ENCODE results near the gene MMP17.

MMP17 gene

DNA sequence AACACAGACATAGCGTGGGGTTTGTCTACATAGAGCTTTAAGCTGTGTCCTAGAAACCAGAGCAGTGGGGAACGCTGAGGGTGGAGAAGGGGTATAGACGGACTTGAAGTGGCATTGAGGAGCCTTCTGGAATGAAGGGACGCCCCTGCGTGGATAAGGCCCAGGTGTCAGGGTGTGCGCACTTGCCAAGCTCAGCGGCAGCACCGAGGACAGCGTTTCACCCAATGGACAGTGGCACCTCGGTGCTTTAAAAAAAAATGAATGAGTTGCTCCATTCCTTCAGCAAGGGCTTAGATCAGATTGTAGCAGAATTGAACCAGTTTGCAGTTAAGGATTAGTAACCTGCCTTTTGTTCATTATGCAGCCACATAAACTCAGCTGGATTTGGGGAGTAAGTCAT is 33.6 kb upstream of the MMP17 start:
- Histone ChIP-seq H2AFZ (ENCODE audit: low read depth, low read length) (no peak overlapping the region), H3K36me3 (ENCODE audit: insufficient read depth, low read length) (peaks cover 71% of the 10 kb centered on the region), H3K4me3 (ENCODE audit: low read length) (no peak overlapping the region), H3K9me3 (ENCODE audit: low read length) (no peaks in the 10 kb centered on the region), H3K27me3 (ENCODE audit: insufficient read depth, low read length) (no peaks in the 10 kb centered on the region), H3K4me1 (ENCODE audit: insufficient read depth, low read length) (peaks cover 3% of the 10 kb centered on the region)

DNA sequence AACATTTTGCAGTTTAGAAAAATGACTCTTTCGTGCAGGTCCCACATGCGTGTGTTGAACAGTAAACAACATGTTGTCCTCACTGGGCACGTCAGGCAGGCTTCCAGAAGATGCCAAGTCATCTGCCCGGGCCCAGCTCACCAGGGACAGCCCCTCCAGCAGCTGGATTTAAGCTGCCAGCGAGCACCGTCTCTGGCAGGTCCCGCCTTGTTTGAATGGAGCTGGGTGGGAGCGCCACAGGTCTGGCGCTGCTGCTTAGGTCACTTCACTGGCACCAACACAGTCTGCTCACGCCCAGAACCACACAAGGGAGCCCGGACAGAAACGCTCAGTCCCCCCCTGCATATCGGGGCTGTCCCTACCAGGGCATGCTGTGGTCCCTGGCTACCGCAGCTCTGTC is 33.1 kb upstream of the MMP17 start:
- H3K9me3 ChIP-seq (ENCODE audit: low read length): no peaks in the 10 kb centered on the region
- H3K4me1 ChIP-seq (ENCODE audit: insufficient read depth, low read length): peaks cover 3% of the 10 kb centered on the region
- H3K36me3 ChIP-seq (ENCODE audit: insufficient read depth, low read length): peaks cover 71% of the 10 kb centered on the region
- no peaks in the 10 kb centered on the region for H3K27me3 ChIP-seq (ENCODE audit: insufficient read depth, low read length)
- no peak overlapping the region for H3K4me3 ChIP-seq (ENCODE audit: low read length)
- H2AFZ ChIP-seq (ENCODE audit: low read depth, low read length): no peak overlapping the region

DNA sequence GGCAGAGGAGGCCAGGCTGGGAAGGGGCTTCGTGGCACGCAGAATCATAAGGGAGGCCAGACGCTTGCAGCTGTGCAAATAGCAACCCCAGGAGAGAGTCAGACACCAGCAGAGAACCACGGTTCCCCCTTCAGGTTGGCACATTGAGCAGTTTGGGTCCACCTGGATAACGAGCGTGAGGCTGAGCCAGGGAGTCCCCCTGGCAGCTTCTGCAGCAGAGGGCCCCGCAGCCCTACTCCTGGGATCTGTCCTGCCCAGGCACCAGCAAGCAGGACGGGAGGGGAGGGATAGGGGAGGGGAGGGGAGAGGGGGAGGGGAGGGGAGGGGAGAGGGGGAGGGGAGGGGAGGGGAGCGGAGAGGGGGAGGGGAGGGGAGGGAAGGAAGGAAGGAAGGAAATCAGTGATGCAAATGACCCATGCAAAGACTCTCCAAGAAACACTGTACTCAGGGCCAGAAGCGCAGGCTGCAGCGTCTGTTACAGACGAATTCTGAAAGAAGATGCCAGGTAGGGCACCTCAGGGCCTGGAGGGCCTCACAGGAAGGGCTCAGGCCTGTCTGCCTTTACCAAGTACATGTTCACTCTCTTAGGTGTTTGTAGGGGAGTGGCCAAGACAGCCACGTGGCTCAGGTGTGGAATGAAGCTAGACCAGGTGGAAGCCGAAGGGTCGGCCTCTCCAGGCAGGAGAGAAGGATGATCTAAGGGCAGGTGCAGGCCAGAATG is 32.3 kb upstream of the MMP17 start:
- Histone ChIP-seq H3K4me1 (ENCODE audit: insufficient read depth, low read length) (peaks cover 3% of the 10 kb centered on the region), H3K36me3 (ENCODE audit: insufficient read depth, low read length) (peaks cover 71% of the 10 kb centered on the region), H3K27me3 (ENCODE audit: insufficient read depth, low read length) (no peaks in the 10 kb centered on the region), H2AFZ (ENCODE audit: low read depth, low read length) (no peak overlapping the region), H3K9me3 (ENCODE audit: low read length) (no peaks in the 10 kb centered on the region), H3K4me3 (ENCODE audit: low read length) (no peak overlapping the region)

DNA sequence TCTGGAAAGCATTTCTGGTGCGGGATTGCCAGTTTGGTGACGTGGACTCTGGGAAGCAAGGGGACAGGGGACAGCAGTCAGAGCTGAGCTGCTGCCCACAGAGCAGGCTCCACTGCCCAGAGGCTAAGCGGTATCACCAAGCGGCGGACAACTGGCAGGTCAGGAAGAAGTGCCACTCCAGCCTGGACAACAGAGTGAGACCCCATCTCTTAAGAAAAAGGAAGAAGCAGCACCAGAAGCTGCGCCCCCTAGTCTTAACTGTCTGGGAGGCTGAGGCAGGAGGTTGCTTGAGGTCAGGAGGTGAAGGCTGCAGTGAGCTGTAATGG is 31.8 kb upstream of the MMP17 start:
- H3K4me3 ChIP-seq (ENCODE audit: low read length): no peak overlapping the region
- no peaks in the 10 kb centered on the region for H3K9me3 ChIP-seq (ENCODE audit: low read length)
- no peaks in the 10 kb centered on the region for H3K27me3 ChIP-seq (ENCODE audit: insufficient read depth, low read length)
- H3K36me3 ChIP-seq (ENCODE audit: insufficient read depth, low read length): peaks cover 68% of the 10 kb centered on the region
- H2AFZ ChIP-seq (ENCODE audit: low read depth, low read length): no peak overlapping the region
- peaks cover 3% of the 10 kb centered on the region for H3K4me1 ChIP-seq (ENCODE audit: insufficient read depth, low read length)

DNA sequence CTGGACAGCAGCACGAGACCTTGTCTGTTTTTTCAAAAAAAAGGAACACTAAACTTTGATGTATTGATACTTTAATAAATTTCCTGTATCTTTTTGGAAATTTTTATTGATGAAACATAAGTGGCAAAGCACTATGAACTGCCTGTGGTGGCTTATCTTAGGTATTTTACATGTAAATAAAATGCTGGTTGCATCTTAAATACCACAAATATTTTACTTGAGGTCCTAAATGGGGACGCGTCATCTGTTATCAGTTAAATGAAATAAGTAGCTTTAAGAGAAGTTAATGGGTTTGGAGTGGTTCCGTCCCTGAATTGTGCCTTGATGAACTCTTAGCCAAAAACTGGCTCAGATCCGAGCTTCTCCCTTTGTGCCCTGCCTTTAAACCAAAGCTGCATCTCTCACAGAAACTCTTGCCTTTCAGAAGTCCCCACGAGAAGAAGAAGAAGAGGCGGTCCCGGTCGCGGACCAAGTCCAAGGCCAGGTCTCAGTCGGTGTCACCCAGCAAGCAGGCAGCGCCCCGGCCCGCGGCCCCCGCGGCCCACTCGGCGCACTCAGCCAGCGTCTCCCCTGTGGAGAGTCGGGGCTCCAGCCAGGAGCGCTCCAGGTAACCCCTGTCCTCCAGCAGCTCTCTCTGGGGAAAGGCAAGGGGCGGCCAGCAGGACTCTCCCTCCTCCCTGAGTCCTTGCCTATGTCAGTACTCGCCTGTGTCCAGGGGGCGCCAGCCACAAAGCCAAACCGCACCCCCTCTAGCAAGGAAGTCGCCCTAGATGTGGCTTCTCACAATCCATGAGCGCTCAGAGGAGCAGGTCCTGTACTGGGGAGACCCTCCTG is 31.2 kb upstream of the MMP17 start:
- H3K9me3 ChIP-seq (ENCODE audit: low read length): no peaks in the 10 kb centered on the region
- peaks cover 3% of the 10 kb centered on the region for H3K4me1 ChIP-seq (ENCODE audit: insufficient read depth, low read length)
- H3K27me3 ChIP-seq (ENCODE audit: insufficient read depth, low read length): no peaks in the 10 kb centered on the region
- peaks cover 66% of the 10 kb centered on the region for H3K36me3 ChIP-seq (ENCODE audit: insufficient read depth, low read length)
- no peak overlapping the region for H2AFZ ChIP-seq (ENCODE audit: low read depth, low read length)
- H3K4me3 ChIP-seq (ENCODE audit: low read length): no peak overlapping the region

DNA sequence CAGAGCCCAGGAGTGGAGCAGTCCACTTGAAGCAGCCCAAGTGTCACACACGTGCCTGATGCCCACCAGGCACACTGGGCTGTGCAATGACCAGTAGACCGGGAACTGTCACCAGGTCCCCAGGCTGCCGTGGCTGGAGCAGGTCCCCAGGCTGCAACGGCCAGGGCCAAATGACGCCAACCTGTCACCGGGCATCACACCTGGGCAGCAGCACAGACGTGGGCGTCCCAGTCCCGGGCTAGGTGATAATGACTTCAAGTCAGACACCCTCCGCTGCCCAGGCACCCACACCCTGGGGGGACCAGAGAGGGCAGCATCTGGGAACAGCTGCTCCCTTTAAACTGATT is 30.6 kb upstream of the MMP17 start:
- Histone ChIP-seq H3K4me1 (ENCODE audit: insufficient read depth, low read length) (peaks cover 3% of the 10 kb centered on the region), H3K4me3 (ENCODE audit: low read length) (no peak overlapping the region), H3K27me3 (ENCODE audit: insufficient read depth, low read length) (no peaks in the 10 kb centered on the region), H3K36me3 (ENCODE audit: insufficient read depth, low read length) (peaks cover 66% of the 10 kb centered on the region), H2AFZ (ENCODE audit: low read depth, low read length) (no peak overlapping the region), H3K9me3 (ENCODE audit: low read length) (no peaks in the 10 kb centered on the region)

DNA sequence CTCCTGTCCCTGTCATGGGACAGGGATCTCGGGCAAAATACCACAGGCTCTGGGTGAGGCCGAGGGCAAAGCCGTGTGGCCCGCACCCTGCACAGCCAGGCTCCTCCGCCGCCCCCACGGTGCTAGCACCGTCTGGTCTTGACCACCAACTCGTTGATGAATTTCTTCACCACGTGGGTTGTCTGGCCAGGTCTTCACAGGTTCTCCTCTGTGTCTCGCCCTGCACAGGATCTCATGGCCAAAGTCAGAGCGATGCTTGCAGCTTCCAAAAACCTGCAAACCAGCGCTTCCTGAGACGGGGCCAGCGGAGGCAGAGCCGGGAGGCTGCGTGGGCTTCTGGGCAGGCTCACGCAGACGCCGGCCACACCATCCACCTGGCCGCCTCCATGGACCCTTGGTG is 29.0 kb upstream of the MMP17 start:
- H2AFZ ChIP-seq (ENCODE audit: low read depth, low read length): no peak overlapping the region
- peaks cover 59% of the 10 kb centered on the region for H3K36me3 ChIP-seq (ENCODE audit: insufficient read depth, low read length)
- H3K27me3 ChIP-seq (ENCODE audit: insufficient read depth, low read length): no peaks in the 10 kb centered on the region
- peaks cover 8% of the 10 kb centered on the region for H3K4me1 ChIP-seq (ENCODE audit: insufficient read depth, low read length)
- H3K9me3 ChIP-seq (ENCODE audit: low read length): no peaks in the 10 kb centered on the region
- H3K4me3 ChIP-seq (ENCODE audit: low read length): no peak overlapping the region

DNA sequence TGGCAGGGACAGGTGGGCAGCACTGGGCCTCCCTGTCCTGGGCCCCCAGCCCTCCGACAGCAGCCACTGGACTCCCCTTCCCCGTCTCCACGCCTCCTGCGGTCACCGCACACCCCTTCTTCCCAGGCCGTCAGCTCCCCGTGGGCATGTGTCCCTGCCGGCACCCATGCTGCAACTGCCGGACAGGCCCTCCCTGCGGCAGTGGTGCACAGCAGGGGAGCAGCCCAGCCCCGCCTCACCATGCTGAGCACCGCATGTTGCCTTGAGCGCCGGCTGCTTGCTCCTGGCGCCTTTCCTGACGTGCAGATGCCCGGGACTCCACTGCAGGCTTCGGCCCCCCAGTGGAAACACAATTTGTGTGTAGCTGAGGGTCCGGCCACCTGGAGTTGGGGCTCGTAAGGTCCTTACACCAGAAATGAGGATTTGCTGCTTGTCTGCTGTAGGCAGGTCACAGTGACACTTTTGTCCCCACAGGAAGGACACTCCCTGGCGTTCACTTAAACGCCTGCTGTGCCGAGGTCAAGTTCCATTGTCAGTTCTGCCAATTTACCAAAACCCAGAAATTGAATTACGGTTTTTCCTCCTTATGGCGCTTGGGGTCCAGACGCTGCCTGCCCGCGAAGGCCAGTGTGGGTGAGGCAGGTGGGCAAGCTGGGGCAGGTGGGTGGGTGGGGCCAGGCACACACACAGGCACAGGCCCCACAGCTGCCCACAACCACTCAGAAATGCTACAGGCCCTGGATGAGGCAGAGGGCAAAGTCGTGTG is 28.2 kb upstream of the MMP17 start:
- Histone ChIP-seq H3K36me3 (ENCODE audit: insufficient read depth, low read length) (peaks cover 51% of the 10 kb centered on the region), H3K27me3 (ENCODE audit: insufficient read depth, low read length) (no peaks in the 10 kb centered on the region), H3K9me3 (ENCODE audit: low read length) (peaks cover under 1% of the 10 kb centered on the region), H2AFZ (ENCODE audit: low read depth, low read length) (no peak overlapping the region), H3K4me3 (ENCODE audit: low read length) (no peak overlapping the region), H3K4me1 (ENCODE audit: insufficient read depth, low read length) (peaks cover 9% of the 10 kb centered on the region)

DNA sequence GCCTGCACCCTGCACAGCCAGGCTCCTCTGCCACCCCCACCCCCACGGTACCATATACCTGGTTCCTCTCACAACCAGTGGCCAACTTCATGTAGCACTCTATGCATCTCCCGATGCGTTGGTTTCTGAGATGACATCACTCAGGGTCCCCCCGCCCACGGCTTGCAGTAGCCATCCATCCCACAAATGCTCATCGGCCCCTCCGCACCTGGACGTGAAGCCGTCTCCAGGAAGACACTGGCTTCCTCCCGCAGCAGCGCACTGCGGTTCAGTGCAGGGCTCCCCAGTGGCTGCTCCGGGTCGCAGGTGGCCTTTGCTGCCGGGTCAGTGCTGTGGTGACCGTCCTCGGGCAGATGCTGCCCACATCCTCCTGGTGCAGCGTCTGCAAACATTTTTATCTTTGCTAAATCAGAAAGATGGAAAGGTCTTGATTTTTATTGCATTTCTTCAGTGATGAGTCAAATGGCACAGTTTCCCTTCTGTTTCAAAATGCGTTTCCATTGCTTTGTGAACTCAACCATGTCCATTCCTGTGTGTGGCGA is 27.5 kb upstream of the MMP17 start:
- Histone ChIP-seq H3K4me3 (ENCODE audit: low read length) (no peak overlapping the region), H2AFZ (ENCODE audit: low read depth, low read length) (no peak overlapping the region), H3K36me3 (ENCODE audit: insufficient read depth, low read length) (peaks cover 46% of the 10 kb centered on the region)

DNA sequence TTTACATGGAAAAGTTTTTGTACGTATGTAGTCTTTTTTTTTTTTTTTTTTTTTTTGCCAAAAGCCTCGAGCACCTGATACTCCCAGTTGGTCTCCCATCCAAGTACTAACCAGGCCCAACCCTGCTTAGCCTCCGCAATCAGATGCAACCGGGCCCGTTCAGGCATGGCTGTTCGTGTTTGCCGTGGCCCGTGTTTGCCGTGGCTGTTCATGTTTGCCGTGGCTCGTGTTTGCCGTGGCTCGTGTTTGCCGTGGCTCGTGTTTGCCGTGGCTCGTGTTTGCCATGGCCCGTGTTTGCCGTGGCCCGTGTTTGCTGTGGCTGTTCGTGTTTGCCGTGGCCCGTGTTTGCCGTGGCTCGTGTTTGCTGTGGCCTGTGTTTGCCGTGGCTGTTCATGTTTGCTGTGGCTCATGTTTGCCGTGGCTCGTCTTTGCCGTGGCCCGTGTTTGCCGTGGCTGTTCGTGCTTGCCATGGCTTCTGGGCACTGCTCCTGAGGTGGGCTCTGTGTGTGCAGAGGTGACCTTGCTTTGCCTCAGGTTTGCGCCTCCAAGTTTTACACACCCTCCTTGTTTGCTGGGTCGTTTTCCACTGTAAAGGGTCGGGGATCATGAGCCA is 26.8 kb upstream of the MMP17 start:
- Histone ChIP-seq H3K4me1 (ENCODE audit: insufficient read depth, low read length) (peaks cover 6% of the 10 kb centered on the region), H2AFZ (ENCODE audit: low read depth, low read length) (no peak overlapping the region), H3K9me3 (ENCODE audit: low read length) (peaks cover 8% of the 10 kb centered on the region), H3K4me3 (ENCODE audit: low read length) (no peak overlapping the region), H3K27me3 (ENCODE audit: insufficient read depth, low read length) (no peaks in the 10 kb centered on the region), H3K36me3 (ENCODE audit: insufficient read depth, low read length) (peaks cover 44% of the 10 kb centered on the region)

More for the DNA sequence above, 27.5 kb upstream of the MMP17 start:
- H3K4me1 ChIP-seq (ENCODE audit: insufficient read depth, low read length): peaks cover 6% of the 10 kb centered on the region
- H3K27me3 ChIP-seq (ENCODE audit: insufficient read depth, low read length): no peaks in the 10 kb centered on the region
- H3K9me3 ChIP-seq (ENCODE audit: low read length): peaks cover 4% of the 10 kb centered on the region

DNA sequence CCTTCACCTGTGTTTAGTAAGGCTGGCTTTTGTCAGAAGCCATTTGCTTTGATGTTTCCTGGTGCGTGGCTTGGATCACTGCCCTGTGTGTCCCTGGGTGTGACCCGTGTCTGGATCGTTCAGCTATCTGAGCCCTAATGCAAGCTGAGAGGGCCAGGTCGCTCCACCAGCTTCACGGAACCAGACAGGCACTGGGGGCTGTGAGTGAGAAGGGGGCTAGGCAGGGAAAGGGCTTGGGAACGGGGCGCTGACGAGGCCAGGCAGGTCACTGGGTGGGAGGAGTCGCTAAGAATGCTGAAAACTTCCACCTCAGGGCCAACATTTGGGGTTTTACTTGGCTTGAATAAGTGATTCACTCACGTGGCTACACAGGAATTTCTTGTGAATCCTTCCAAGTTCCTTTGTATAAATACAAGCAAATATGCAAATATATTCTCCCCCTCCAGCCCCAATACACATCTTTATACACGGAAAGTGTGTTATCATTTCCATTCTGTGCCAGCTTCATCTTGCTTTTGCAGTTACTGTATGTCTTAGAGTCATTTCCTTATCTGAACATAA is 24.2 kb upstream of the MMP17 start:
- H3K27me3 ChIP-seq (ENCODE audit: insufficient read depth, low read length): no peaks in the 10 kb centered on the region
- H3K4me1 ChIP-seq (ENCODE audit: insufficient read depth, low read length): peaks cover 6% of the 10 kb centered on the region
- H3K36me3 ChIP-seq (ENCODE audit: insufficient read depth, low read length): peaks cover 25% of the 10 kb centered on the region
- H3K9me3 ChIP-seq (ENCODE audit: low read length): peaks cover 8% of the 10 kb centered on the region
- no peak overlapping the region for H3K4me3 ChIP-seq (ENCODE audit: low read length)
- no peak overlapping the region for H2AFZ ChIP-seq (ENCODE audit: low read depth, low read length)

DNA sequence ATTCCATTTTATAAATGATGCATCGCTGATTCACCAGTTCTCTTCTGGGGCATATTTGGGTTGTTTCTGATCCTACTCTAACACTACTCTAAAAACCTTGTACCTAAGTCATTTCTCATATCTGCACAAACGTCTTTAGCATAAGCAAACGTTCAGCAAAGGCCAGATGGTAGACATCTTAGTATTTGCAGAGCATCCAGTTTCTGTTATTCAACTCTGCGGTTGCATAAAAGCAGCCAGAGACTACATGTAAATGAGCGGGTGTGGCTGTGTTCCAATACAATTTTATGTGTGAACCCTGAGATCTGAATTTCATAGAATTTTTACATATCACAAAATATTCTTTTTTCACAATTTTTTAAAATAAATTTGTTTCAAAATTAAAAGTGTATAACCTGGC is 22.8 kb upstream of the MMP17 start:
- Histone ChIP-seq H3K9me3 (ENCODE audit: low read length) (peaks cover 8% of the 10 kb centered on the region), H3K4me1 (ENCODE audit: insufficient read depth, low read length) (peaks cover 6% of the 10 kb centered on the region), H3K36me3 (ENCODE audit: insufficient read depth, low read length) (peaks cover 12% of the 10 kb centered on the region), H3K27me3 (ENCODE audit: insufficient read depth, low read length) (no peaks in the 10 kb centered on the region), H3K4me3 (ENCODE audit: low read length) (no peak overlapping the region), H2AFZ (ENCODE audit: low read depth, low read length) (no peak overlapping the region)

Measured in neuron (in vitro differentiated cells).